Stimulated activated CD4-positive, alpha-beta T cell treated with anti-CD3 and anti-CD28 coated beads, TNF-alpha, amount 100 ng/mL, for 4 hours (primary cell): Measurements from ENCODE around the gene RINL.
"Not testable (repeated sequence)": the region's sequence is repeated elsewhere in the genome, so short reads cannot be mapped to it uniquely, and the experiment has no call there.

Experiments used
- DNase-seq, 3 experiments: peaks; one replicate each; pipeline ENCODE4 v3.0.0-alpha.2; 2020; ENCODE audit warnings: low read depth in 3 of 3

Gene RINL

GRCh38 chr19:38836159-38836982, 41.7 kb downstream of the RINL start:
- DNase-seq, result no peak

- no peak for DNase-seq
Observed at GRCh38 chr19:38834590-38834989, 43.5 kb downstream of the RINL start.

GRCh38 chr19:38834104-38834490, 44.0 kb downstream of the RINL start:
- DNase-seq, result no peak

GRCh38 chr19:38833092-38833425, 45.0 kb downstream of the RINL start:
- DNase-seq, result no peak

GRCh38 chr19:38831142-38831605, 46.9 kb downstream of the RINL start:
- DNase-seq, result no peak

GRCh38 chr19:38830039-38830733, 47.9 kb downstream of the RINL start:
- no peak for DNase-seq

GRCh38 chr19:38829203-38829602, 48.9 kb downstream of the RINL start:
- not testable (repeated sequence) for DNase-seq

GRCh38 chr19:38826856-38827551, 51.1 kb downstream of the RINL start:
- no peak for DNase-seq

GRCh38 chr19:38825936-38826335, 52.1 kb downstream of the RINL start:
- not testable (repeated sequence) for DNase-seq

- not testable (repeated sequence) for DNase-seq
Observed at GRCh38 chr19:38821230-38821825, 56.7 kb downstream of the RINL start.

GRCh38 chr19:38819231-38819920, 58.7 kb downstream of the RINL start:
- DNase-seq, result no peak
